ENCODE data around the gene ZNF324. TPM values are rescaled to one million over a fixed set of nuclear protein-coding genes. Genes with fewer than 3 reads are reported as not detected.
"Not testable (repeated sequence)": the region's sequence is repeated elsewhere in the genome, so short reads cannot be mapped to it uniquely, and the experiment has no call there.

ZNF324 gene
- total RNA-seq, 1 experiment from 2014 or later, result 15.7 TPM

DNA sequence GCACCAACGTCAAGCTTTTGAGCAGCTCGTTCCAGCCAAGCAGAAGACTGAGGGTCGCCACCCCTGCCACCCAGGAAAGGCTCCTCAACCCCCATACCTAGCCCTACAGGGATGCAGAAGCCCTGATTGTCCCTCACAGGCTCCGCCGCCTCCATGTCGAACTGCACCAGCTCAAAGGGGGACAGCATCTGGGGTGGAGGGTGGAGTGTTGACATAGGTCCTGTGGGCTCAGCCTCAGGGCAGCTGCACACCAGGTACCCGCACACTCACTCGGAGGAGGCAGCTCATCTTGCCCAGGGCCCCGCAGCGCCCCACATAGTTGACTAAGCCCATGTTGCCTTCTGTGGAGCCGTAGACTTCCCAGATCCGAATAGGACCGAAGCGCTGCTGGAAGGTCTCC lies 33.4 kb downstream of the ZNF324 start:
- DNase-seq (ENCODE audit: low read depth), result no peak

DNA sequence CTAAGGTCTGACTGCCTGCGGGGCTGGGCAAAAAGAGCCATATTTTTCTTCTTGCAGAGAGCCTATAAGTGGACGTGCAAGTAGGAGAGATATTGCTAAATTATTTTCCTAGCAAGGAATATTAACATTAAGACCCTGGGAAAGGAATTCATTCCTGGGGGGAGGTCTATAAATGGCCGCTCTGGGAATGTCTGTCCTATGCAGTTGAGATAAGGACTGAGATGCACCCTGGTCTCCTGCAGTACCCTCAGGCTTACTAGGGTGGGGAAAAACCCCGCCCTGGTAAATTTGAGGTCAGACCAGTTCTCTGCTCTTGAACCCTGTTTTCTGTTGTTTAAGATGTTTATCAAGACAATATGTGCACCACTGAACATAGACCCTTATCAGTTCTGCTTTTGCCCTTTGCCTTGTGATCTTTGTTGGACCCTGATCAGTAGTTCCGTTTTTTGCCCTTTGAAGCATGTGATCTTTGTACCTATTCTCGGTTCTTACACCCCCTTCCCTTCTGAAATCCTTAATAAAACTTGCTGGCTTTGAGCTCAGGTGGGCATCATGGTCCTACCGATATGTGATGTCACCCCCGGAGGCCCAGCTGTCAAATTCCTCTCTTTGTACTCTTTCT lies 40.8 kb downstream of the ZNF324 start:
- DNase-seq (ENCODE audit: low read depth), result not testable (repeated sequence)

DNA sequence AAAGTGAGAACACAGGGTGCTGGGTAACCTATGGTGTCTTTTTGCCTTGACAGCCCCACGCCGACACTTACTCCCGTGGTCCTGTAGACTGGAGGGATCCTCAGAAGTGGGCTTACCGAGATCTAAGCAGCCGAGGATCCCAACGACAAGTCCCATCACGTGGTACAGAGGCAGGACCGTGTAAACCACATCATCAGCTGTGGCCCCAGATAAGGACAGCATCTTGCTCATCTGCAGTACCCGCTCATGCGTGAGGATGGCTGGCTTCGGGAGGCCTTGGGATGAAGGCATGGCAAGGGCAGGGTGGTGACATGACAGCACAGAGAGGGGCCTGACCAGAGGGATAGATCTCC lies 42.8 kb downstream of the ZNF324 start:
- DNase-seq (ENCODE audit: low read depth), result no peak

DNA sequence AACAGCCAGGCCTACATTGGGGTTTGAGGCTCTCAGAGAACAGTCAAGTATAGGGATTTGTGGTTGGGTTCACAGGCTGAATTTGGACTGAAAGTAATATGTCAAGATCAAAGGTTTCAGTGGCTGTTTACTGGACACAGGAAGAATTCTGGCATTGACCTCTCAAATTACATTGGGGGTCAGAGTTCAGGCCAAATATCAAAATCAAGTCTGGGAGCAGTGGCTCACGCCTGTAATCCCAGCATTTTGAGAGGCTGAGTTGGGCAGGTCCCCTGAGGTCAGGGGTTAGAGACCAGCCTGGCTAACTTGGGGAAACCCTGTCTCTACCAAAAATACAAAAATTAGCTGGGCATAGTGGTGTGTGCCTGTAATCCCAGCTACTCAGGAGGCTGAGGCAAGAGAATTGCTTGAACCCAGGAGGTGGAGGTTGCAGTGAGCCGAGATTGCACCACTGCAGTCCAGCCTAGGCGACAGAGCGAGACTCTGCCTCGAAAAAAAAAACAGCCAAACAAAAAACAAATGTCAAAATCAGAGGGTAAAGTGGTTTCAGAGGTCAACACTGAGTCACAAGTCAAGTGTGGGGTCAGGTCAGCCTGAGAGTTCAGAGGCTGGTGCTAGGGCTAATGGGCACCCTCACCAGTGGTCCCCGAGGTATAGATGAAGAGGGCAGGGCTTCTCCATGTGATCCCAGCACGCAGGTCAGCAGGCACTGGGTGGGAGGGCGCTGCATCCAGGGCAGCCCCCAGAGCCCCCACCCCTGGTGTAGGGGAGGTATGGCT lies 43.4 kb downstream of the ZNF324 start:
- DNase-seq (ENCODE audit: low read depth), result no peak

DNA sequence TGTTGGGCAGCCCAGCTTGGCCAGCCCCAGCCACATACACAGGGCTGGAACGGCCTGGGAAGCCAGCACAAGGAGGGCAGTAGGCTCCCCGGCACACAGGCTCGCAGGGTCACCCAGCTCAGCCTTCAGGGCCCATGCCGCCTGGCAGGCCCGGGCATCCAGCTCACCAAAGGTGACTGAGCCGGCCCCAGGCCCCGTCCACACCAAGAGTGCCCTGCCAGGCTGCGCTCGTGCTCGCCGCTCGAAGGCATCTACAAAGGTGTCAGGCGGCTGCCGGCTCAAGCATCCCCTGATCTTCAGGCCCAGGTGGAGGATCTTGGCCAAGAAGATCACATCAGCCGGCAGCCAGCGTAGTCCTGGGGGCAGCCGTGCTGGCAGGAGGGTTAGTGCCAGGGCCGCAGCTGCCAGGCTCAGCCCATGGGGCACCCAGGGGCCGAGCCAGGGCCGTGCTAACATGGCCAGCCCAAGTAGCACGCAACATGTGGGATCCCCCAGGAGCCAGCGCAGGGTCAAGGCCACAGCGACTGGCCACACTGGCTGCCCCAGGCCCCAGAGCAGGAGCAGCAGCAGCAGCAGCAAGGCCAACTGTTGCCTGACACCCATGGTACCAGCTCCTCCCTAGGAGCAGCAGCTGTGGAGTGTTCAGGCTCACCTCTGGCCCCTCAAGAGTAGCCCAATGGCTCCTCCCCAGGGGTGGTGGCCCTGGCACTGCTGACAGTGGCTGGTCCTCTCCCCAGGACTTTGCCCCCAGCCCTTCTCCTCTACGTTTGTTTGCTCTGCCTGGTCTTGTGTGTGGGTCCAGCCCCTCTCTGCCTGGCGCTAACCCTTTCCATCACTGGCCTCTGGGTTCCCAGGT lies 44.7 kb downstream of the ZNF324 start, which contains the start of gene SLC27A5:
Gene SLC27A5, minus strand, starts transcription at position 640 of the 856 bp plus-strand sequence. Its CDS starts 37 bp downstream, at position 603.
- no peak for DNase-seq (ENCODE audit: low read depth)

DNA sequence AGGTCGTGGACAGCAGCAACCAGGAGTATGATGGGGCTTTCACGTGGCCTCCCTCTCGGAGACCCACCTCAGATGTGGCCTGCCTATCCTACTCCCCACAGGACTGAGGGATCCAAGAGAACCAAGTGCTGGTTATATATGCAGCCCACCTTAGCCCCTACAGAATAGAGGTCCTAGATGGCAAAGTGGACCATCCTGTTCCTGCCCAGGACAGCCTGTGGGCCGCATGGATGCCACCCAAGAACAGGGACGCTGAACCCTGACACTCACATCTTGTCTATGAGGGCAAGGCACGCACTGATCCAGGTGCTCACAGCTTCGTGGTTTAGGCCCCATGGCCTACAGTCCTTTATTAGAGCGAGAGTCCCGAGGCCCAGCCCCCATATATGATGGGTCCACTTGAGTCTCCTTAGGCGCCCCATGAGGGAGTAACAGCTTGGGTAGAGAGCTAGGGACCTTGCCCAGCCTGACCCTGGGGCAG lies 46.4 kb downstream of the ZNF324 start:
- no peak for DNase-seq (ENCODE audit: low read depth)

DNA sequence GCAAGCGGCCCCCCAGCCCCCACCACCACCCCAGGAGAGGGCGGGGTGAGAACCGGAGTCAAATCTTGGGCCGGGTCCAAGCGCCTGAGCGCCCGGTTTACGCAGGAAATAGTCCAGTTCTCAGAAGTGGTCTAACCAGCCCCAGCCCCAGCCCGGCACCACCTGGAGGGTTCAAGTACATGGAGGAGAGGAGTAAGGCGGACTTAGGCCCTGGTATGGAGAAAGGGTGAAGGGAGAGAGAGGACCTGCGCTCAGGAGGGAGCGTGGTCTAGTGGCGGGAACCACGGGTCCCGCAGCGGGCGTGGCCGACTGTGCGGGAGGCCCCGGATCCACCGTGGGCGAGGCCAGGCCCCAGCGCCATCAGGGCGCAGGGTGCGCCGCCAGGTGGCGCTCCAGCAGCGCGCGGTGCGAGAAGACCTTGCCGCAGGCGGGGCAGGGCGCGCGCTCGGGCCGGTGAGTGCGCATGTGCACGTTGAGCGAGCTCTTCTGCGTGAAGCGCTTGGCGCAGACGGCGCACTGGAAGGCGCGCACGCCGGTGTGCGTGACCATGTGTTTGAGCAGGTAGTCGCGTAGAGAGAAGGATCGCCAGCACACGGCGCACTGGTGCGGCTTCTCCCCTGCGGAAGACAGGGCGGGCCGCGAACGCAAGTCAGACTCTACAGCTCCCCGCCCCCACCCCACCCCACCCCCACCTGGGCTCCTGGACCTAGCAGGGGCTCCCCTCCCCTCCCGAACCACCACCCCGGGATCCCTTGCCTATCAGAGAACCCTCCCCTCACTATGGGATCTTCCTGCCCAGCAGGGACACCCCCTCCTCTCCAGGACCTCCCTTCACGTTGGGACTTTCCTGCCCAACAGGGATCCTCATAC lies 47.0 kb downstream of the ZNF324 start:
- no peak for DNase-seq (ENCODE audit: low read depth)

DNA sequence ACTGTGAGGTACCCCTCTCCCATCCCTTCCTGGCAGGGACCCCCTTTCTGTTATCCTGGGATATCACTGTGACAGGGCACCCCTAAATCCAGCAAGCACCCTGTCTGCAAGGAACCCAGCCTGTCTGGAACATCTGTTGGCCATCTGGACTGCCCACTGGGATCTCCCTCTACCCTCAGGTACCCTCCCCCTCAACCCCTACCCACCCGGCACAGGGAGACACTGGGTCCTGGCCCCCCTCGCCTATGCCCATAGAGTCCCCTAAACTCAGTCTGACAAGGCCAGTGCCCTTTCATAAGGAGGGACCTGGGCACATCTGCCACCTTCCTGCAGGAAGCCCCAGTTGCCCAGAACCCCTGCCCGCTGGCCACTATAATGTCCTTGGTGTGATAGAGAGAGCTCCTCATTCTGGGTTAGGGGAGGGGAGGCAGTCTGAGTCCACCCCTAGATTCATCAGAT lies 47.7 kb downstream of the ZNF324 start:
- no peak for DNase-seq (ENCODE audit: low read depth)

DNA sequence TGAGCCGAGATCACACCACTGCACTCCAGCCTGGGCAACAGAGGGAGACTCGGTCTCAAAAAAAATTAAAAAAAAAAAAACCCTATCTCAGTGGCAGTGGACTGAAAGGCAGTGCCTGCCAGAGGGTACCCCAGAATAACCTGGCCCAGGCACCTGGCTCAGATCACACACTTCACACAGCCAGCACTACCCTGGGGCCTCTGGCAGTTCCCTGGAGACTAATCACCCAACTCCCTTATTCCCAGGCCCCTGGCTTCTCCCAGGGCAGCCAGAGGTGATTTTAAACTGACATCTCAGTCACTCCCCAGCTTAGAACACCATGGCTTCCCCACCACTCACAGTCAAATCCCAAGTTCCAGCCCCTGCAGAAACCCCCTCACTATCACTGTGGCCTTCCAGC lies 48.4 kb downstream of the ZNF324 start:
- DNase-seq (ENCODE audit: low read depth), result no peak

DNA sequence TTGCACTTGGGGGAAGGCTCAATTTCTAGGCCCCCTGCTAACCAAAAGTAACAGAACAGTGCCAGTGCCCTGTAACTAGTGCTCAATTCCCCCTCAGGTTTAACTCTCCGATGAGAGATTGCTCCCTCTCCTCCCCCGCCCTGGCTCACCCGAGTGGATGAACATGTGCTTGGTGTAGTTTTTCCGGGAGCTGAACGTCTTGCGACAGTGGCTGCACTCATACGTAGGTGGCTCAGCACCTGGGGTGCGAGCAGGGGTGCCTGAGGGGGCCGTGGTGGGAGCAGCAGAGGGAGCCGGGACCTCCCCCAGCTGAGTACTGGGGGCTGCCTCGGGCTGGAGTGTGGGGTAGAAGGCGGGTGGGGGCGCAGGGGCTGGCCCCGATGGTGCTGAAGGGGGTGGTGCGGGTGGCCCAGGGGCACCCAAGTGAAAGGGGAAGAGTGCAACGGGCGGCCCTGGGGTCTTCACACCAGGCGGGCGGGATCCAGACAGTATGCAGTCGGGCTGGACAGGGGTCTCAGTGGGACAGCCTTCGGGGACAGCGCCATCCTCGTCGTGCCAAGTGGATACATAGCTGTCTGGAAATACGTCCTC lies 49.5 kb downstream of the ZNF324 start:
- no peak for DNase-seq (ENCODE audit: low read depth)

DNA sequence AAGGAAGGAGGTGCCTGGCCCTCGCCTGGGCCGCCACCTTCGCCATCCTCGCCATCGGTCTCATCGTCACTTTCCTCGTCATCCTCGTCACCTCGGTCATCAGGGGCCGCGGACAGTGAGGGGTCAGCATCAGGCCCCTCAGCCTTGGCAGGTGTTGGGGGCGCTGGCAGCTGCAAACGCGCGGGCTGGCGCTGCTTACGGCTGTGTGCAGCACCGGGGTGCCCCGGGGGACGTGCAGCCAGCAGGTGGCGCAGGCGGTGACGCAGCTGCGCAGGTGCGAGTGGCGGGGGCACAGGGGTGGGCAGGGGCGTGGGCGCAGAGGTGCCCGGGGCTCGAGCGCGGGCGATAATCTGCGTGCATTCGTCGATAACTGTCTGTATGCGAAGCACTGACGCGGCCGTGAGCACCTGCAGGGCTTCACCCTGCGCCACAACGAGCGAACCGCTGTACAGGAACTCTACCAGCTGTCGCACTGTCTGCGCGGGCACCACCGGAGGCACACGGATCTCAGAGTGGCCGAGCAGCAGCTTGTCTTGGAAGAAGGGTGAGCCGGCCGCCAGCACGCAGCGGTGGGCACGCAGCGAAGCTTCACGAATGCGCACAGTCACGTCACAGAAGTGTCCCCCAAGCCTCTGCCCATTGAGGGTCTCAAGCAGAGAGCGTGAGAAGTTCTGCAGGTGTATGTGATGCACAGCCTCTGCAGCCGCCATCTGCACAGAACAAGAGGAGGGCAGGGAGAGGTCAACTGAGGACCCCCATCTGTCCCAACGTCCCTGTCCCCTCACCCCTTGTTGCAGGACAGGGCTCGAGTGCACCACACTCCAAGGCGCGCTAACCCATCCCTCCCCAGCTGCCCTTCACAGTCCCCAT lies 50.3 kb downstream of the ZNF324 start:
- DNase-seq (ENCODE audit: low read depth), result no peak

DNA sequence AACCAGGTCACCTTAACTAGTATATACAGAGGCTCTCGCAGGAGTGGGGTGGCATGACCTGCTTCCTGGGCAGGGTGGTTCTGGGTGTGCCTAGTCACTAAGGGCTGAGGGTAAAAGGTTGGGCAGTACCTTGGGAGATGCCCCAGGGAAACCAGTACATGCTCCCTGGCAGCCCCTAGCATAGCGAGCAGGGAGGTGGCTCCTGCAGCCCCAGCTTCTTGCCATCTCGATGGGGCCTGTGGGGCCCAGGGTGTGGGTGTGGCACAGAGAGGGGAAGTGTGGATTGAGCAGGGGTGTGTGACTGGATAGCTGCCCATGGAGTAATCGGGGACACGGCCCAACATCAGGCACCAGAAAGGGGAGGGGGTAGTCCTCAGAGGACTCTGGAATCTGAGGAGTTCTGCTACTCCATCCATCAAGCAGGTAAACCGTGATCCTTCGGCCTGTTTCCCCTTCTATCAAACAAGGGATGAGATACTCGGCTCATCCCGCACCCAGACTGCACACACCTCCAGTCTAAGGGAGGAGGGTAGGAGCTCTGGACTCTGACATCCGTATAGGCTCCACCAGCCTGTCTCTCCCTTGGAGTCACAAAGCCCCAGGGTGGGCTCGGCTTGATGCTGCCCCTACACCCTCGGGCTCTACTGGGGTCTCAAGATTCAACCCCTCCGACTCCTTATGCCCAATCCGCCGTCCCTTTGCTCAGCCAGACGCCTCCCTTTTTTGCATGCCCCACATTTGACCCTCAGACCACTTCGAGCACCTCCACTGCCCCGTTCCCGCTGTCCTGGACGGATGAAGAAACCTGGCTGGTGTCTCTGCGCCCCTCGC lies 51.6 kb downstream of the ZNF324 start:
- DNase-seq (ENCODE audit: low read depth), result no peak

DNA sequence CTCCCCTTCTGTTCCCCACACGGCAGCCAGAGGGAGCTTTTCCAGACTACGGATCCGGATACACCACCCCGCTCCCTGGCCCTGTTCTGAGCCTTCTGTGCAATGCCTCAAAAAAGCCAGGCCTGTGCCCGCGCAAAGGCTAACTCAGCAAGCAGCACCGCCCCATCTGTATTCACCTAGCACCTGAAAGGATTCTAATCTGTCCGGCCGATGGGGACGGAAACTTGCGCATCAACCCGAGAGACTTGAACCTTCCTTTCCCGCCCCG lies 52.1 kb downstream of the ZNF324 start:
- DNase-seq (ENCODE audit: low read depth), result peak; percentile 75

DNA sequence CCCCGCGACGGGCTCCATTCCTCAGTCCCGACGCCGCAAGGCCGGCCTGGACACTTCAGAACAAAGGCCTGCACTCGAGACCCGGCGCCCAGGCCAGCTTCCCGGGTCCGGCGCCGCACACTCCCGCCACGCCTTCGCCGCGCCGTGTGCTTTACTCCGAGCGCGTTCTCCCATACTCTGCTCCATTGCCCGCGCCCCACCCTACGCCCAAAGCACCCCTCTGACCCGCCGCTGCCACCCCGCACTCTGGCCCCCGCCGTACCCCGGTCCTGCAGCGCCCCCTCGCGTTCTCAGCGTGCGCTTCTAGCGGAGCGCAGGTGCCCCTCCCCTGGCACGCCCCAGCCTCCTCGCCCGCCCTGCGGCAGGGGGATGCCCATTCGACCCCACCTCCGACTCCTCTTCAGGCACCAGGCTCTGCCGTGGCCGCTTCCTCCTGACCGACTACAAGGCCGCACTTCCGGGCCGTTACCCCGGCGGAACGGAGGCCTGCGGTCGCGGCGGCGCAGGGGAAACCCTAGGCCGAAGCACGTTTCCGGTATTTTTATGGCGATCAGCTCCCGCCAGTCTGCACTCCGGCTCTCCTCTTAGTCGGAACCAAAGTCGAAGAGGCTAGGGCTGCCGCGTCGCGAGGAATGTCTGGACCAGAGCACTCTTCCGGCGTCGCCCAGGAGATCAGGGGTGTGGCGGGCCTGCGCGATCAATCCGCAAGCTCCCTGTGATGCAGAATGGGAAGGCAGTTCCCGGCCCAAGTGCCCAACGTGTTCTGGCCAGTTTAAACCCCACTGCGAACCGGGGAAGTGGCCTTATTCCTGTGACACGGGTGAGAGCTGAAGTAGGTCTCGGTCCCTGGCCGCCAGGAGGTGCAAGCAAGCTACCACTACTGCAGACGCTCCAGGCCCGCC lies 52.7 kb downstream of the ZNF324 start, which contains the start of gene ZBTB45:
Gene ZBTB45, minus strand, starts transcription at position 456 of the 902 bp plus-strand sequence. CDS start 2,137 bp downstream, outside the sequence.
- DNase-seq (ENCODE audit: low read depth), result peak; percentile 95

DNA sequence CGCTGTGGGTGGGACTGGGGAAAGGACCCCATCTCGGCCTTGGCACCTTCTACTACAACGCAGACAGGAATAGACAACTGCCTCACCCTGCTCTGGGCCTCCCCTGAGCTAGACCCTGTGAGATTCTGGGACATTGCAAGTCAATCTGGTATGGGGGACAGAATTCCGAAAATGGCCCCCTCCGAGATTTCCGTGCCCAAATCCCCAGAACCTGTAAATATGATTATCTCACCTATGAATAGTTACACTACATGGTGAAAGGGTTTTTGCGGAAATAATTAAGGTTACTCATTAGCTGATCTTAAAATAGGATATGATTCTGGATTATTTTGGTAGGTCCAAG lies 53.3 kb downstream of the ZNF324 start:
- no peak for DNase-seq (ENCODE audit: low read depth)

DNA sequence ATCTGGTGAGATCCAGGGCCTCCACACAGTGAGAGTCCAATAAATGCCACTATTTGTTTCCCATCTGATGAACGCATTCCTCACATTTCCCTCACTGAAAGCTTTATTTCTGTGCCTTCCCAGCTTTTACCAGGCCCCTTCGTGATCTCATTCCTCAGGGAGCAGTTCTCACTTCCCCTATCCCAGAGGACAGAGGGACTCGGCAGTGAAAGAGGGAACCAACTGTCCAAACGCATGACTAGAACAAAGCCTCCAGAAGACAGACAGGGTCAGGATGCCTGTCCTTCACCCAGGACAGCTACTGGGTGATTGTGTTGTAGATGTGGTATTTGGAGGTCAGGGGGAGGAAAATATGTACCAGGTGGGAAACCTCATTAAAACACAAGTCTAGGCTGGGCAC lies 54.8 kb downstream of the ZNF324 start:
- DNase-seq (ENCODE audit: low read depth), result no peak

DNA sequence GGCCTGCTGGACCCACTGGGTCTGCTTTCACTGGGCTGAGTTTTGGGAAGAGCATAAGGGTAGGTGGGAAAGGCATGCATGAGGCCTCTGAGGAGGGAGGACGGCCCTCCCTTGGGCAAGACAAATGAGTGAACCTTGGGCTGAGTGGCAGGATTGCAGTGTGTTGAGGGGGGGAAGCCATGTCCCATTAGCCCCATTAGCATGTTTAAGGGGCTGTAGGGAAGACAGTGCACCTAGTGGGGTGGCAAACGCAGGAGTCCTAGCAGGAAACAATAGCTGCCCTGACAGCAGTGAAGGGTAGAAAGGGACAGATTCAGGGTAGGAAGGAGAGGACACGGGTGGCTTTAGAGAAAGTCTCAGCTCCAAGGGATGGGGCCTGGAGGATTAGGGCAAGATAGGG lies 55.8 kb downstream of the ZNF324 start:
- DNase-seq (ENCODE audit: low read depth), result no peak
